HL-60 (cell line): ENCODE results near the gene UNC80.

Source experiments
- GABPA ChIP-seq: IDR thresholded peaks from 2 replicates; pipeline ENCODE4 v1.6.1; 2012; ENCODE audit warnings: low read depth
- POLR2AphosphoS5 ChIP-seq: IDR thresholded peaks from 2 replicates; pipeline ENCODE4 v1.6.1; 2012; ENCODE audit warnings: low read depth

DNA sequence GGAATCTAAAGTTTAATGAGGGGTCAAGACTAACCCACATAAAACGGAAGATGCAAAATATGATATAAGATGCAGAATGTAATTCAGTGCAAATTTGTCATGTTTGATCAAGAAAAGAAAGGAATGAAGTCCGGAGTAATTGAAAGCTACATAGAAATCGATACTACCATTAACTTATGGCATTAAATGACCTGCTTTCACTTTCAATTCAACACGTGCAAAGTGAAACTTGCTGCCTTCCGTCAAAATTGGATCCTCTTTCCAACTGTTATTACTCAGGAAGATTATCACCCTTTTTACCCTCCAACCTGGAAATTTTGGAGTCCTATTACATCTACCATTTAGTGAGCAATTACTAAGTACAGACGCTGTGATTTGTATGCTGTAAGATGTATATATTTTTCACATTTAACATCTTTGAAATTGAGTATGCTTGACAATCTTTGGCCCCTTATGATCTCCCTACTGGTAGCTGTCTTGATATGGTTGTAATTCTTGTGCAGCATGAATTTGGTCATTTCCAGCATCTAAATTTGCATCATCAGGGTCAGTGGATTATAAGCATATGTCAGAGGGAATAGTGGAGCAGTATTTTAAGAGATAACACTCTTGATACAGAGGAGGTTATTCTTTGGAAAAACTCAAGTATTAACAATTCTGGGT is 18.6 kb downstream of the UNC80 start:
- no peak for TF ChIP-seq GABPA
- no peak for TF ChIP-seq POLR2AphosphoS5
